NCI-H187 (cell line): ENCODE measurements around the gene LRRC74A.
"Not testable (repeated sequence)": the region's sequence is repeated elsewhere in the genome, so short reads cannot be mapped to it uniquely, and the experiment has no call there.

Experiments
- DNase-seq, 2 experiments: peaks; one replicate each; lab custom pipeline; 2025; lab: John Stamatoyannopoulos, UW

The LRRC74A gene

DNA sequence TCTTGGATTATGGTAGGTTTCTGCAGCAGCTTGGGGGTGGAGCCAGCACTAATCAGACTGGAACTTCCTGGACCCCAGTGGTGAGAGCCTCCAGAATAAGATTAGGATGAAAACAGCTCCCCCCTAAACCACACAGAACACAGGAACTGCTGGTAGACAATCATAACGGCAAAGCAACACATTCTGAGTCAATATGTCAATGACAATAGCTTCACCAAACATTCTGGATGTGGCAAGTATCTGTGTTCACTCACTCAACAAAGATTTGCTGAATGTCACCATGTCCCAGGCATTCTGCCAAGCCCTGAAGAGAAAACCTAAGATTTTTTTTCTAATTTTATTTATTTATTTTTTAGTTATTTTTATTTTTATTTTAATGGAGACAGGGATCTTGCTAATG, 65.2 kb downstream of the LRRC74A start:
- DNase-seq = no peak

DNA sequence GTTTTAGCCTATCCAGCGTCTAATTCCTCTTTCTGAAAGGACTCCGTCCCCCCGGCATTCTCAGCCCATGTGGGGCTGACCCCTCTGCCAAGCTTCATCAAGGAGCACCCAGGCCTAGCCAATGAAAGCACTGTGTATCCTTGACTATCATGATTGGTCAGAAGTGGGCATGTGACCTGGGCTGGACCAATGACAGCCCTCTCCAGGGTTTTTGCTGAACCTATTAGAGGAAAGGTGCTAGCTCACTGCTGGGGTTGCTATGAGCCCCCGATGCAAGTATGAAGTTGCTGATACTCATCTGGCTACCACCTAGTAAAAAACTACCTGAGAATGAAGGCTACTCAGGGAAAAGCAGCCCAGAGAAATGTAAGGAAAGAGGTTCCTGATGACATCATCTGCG, 68.1 kb downstream of the LRRC74A start:
- no peak for DNase-seq

DNA sequence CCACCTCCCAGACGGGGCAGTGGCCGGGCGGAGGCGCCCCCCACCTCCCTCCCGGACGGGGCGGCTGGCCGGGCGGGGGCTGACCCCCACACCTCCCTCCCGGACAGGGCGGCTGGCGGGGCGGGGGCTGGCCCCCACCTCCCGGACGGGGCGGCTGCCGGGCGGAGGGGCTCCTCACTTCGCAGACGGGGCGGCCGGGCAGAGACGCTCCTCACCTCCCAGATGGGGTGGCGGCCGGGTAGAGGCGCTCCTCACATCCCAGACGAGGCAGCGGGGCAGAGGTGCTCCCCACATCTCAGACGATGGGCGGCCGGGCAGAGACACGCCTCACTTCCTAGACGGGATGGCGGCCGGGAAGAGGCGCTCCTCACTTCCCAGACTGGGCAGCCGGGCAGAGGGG, 71.8 kb downstream of the LRRC74A start:
- DNase-seq = not testable (repeated sequence)

DNA sequence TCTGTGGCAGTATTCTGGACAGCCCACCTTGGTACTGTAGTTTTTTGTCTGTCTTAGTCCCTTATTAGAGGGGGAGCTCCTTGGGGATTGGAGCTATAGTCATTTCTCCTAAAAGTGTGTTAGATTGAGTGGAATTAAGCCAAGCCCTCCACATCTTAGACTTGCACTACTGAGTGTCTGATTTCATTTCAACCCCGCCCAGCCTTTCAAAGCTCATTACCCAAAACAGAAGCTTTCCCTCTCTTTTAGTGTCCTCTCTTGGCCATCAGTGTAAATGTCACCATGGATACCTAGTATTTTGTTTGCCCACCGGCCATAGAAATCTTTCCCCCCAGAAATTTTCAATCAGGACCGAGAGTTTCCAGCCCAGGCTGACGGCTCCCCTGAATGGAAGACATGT, 74.5 kb downstream of the LRRC74A start:
- DNase-seq = no peak

DNA sequence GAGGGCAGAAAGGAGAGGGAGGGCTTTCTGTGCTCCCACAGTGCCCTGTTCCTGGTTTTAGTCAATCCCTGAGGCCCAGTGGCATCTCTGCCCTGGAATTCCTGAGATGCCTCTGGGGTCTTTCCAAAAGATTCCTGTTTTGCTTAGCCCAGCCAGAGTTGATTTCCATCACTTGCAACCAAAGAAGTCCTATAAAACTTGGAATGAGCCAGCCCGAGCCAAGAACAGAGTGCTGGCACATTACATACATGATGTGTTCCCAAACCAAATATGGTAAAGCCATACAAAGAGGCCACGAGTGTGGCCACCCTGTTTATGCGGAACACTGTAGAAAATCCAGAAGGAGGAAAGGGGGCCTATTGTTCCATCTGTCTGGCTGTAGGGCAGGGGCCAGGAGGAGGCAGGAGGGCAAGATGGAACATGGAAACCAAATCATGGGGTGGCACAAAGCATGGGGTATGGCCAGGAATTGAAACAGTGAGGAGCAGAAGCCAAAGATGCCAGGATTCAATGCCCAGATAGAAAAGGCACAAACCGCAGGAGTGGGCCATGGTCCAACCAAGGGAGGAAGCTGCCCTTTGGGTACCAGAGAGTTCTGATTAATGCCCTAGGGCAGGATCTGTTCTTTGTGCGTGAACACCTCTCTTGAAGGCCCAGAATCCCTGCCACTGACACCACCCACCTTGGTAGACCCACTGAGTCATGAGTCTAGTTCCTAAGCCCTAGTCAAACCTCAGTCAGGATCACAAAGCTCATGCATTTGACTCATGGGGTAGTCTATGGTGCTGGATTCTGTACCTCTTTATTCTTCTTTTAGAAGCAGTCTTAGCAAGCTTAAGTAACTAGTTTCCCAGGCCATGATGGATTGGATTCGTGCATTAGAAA, 75.2 kb downstream of the LRRC74A start:
- no peak for DNase-seq

DNA sequence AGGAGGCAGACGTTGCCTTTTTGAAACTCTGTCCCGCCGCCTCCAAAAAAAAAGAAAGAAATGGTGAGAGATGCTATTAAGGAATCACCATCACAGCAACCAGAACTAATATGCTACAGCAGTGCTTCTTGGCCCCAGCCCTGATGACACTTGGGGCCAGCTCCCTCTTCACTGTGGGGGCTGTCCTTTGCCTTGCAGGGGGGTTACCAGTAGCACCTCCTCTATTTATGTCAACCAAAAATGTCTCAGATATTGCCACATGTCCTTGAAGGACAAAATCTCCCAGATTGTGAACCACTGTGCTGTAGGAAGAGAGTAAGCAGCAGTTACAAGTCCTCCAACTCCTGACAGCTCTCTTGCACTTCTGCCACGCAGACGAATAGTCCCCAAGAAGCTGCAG, 76.4 kb downstream of the LRRC74A start:
- DNase-seq = no peak

DNA sequence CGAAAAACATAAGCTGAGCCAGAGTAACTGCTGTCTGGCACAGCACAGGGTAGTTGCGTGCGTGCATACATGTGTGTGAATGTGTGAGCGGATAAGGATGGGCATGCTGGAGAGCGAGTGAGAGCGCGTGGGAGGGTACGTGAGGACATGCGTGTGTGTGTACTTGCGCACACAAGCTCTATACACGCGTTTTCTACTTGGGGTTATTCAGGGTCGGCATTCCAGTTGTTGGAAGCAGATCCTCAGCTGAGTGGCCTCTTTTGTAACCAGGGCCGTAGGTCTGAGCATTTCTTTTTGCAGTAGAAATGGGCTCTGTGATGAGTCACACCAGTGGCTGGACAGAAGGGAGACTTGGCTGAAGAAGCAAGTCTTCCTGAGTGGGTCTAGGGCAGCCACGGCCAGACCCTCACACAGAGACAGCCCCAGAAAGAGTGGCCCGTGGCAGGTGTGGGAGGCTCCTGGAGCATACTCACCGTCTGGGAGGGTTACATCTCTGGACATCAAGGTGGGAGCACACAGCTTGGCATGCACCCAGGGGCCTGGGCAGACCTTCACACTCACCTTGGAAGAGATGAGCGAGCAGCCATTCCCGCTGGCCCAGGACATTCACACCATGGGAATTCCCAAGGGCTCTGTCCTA, 78.0 kb downstream of the LRRC74A start:
- DNase-seq = no peak

DNA sequence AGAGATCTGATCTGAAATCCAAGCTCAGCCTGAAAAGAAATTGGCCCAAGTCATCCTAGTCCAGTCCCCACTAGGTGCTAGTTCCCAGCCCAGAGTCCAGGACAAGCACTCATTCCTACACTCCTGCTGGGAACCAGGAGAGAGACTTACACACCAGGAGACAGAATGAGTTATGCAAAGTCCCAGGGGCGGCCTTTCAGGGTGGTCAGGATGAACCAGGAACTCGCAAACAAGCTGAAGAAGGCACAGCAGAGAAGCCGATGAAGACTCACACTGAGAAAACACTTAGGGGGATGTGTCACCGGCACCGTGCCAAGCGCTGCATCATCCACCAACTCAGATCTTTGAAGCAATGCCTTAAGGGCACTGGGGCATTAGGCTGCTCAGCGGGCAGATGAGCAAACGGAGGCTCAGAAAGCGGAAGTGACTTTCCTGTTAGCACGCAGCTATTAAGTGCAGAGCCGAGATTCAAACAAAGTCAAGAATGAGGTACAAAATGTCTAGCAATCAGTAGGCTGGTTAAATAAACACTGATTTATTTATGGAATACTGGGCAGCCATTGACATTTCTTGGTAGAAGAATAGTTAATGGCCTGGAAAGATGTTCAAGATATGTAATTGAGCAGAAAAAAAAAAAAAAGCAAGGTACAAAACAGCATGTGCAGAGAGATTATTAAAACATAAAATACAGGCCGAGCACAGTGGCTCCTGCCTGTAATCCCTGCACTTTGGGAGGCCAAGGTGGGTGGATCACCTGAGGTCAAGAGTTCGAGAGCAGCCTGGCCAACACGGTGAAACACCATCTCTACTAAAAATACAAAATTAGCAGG, 78.7 kb downstream of the LRRC74A start:
- DNase-seq = peak; percentile 41 to 57

DNA sequence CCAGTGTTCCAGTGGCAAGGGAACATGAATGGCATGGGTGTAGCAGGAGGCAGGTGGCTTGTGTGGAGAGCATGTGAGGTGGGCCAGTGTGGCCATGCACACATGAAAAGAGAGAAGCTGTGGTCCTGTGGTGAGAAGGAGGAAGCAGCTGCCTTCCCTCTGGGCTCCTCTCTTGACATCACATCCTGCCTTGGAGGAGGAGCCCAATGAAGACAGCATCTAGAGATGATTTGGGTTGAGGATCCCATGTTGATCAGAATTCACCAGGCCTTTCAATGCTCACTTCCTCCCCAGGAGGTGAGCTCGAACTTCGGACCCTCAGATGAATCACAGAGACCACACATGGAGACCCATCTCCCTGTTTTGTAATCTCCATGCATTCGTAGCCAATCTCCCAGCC, 82.6 kb downstream of the LRRC74A start:
- DNase-seq = no peak

DNA sequence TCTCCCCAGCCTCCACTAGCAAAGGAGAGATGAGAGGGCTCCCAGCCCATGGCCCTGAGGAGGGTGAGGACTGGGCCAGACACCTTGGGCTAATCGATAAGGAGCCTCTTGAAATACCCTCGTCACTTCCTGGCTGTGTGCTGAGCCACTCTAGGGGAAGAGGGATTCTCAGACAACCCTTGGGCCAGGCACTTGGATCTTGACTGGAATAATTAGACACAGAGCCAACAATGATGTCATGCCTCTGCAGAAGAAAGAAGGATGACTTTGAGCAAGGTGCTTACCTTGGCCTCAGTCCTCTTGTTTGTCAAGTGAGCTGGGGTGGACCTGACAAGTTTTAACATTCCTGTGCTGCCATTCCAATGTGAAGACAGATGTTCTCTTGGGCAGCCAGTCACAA, 83.1 kb downstream of the LRRC74A start:
- no peak for DNase-seq

DNA sequence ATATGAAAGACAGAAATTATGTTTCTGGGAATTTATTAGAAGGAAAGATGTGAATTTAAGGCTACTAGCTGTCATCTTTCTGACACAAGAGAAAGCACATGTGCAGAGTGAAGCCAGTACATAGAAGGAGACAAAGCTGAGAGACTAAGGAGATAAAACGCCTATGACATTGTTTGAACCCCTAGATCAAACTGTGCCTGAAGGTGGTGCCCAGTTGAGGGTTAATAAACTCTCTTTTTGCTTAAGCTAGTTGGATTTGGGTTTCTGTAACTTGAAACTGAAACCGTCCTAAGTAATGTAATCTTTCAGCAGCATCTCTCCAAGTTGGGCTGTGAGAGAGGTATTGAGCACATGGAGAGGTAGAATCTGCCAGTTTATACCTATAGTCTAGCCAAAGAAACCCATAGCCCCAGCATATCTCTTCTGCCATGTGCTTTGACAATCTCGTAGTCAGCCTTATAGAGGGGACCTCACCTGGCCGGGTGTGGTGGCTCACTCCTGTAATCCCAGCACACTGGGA, 84.2 kb downstream of the LRRC74A start:
- DNase-seq = no peak

DNA sequence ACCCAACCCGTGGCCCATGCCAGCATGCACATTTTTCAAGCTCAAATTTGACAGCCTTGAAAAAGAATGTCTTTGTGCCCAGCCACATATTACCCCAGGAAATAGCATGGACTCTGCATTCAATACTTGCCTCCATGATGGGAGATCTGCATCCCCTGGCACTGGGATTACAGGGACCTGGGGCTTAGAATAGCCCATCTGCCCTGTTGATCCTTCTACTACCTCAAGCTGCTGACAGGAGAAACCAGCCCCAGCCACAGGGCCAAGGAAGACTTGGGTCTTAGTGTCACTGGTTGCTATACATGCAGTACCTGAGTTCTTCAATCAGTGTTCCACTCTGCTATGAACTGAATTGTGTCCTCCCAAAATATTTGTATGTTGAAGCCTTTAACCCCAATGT, 85.3 kb downstream of the LRRC74A start:
- no peak for DNase-seq

DNA sequence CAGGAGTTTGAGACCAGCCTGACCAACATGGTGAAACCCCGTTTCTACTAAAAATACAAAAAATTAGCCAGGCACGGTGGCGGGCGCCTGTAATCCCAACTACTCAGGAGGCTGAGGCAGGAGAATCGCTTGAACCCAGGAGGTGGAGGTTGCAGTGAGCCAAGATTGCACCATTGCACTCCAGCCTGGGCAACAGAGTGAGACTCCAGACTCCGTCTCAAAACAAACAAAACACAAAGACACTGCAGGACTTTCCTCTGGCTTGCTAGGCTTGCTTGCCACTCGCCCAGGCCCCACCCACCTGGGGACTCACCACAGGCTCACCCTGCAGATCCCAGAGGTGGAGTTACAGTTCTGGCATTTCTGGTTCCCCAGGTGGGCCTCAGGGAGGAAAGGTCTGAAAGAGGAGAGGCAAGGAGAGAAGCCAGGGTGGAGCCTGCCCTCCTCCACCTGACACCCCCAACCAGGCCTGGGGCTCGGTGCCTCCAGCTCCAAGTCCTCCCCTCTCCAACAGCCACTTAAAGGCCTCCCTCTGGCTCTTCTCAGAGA, 88.4 kb downstream of the LRRC74A start:
- DNase-seq = peak in 1 of 2 experiments; percentile 50

DNA sequence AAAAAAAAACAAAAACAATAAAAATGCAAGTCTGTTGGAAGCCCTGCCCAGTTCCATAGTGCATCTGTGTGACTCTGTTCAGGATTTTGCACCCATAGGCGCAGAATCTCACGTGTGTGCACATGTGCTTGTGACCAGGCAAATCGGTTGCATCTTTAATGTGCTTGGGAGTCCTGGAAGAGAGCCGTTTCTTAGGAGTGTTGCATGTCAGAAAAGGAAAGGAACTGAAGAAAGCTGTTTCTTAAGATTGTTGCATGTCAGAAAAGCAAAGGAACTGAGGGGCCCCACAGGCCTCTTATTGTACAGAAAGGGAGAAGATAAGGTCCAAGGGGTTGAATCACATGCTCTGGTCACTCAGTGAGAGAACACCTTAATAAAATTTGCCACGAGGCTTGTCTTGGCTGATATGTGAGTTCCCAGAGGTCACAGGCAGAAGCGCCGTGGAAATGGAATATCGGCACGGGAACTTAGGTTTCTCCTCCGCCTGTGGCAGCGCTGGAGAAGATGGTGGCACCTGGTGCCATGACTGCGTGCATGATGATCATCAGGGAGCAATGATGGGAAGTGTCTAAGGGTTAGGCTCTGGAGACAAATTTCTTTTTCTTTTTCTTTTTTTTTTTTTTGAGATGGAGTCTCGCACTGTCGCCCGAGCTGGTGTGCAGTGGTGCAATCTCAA, 90.0 kb downstream of the LRRC74A start:
- DNase-seq = no peak

DNA sequence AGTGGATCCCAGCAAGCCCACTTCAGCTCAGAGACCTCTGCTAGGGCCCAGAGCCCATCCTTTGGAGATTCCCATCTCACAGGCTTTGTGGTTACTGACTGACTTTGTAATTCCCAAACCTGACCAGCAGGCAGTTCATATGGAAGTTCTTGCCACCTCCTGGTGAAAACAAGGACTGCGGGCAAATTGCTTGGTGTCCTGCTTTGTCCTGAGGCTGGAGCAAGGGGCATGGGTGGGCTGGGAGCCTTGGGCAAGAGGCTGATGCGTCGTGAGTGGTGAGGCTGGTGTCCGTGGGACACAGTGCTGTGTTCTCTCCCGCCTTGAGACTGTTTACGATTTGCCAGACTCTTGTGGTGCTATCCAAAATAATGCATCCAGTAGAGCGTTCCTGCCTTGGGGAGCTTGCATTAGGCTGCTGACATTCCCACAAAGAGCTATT, 91.0 kb downstream of the LRRC74A start:
- DNase-seq = peak; percentile 51 to 63

DNA sequence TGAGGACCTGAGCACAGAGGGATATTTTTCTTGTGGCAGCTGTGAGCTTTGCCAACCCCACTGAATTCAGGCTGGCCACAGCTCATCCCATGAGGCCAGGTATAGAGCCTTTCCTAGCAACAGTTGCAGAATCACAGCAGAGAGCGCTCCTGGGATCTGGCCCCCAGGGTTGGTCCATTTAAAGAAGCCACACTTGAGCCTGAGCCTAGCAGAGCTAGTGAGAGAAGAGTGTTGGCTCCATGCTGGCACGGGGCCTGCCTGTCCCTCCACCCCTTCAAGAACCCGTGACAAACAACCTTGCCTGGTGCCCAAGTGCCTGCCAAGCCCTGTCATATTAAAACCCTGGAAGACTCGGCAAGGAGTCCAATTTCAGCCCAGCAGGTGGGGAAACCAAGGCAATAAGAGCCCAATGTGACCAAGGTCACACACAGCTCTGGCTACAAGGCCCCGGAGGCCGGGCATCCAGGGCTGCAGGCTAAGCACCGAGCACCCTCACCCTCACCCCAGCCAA, 91.6 kb downstream of the LRRC74A start:
- peak; percentile 92 to 93 for DNase-seq

DNA sequence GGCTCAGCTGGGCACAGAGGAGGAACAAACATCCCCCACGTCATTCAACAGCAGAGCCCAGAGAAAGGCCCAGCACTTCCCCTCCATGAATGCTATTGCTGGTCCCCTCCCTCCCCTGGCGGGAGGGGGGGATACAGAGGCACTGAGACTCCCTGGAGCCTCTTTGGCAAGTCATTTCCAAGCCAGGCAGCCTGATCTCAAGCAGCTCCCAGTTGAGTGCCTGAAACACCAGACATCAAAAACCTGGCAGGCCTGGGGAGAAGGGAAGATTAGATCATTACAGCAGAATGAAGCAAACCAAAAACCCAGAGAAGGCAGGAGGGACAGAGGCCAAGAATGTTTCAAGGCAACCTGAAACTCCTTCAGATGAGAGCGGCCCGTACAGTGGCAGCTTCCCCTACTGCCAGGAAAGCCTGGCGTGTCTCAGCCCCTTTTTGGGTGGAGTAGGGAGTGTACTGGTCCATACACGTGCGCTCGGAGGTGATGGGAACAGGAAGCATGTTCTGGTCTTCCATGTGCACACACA, 92.1 kb downstream of the LRRC74A start:
- DNase-seq = peak; percentile 55 to 93

DNA sequence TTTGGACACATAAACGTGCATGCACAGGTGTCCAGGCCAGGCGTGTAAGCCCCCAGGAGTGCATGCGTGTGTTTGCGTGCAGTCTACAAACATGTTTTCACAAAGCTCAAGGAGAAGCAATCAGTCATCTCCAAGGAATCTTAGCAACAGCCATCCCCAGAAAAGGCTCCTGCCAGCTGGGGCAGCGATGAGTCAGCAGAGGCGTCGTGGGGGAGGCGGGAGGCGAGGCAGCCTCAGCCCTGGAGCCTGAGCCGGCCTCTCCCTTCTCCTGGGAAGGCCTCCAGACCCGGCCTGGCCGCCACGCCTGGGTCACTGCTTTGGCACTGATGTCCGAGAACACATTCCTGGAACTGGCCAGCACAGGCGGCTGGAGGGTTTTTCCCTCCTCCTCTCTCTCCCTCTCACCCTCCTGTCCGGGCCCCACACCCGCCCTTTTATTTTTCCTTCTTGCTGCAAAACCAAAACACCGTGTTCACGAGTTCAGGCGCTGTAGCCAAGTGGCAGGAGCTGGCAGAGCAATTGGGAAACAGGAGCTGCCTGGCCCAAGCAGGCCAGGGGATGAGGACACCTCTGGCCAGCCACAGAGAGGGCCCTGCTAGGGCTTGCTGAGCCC, 92.7 kb downstream of the LRRC74A start:
- DNase-seq = peak; percentile 69 to 76
